DMS79 (cell line): Measurements from ENCODE around the gene DRICH1.
"Not testable (repeated sequence)": the region's sequence is repeated elsewhere in the genome, so short reads cannot be mapped to it uniquely, and the experiment has no call there.

Experiments
- DNase-seq: peaks from one replicate; lab custom pipeline; 2025; lab: John Stamatoyannopoulos, UW

The DRICH1 gene

GRCh38 chr22:23649071-23649501 lies 17.0 kb upstream of the DRICH1 start:
- no peak for DNase-seq

GRCh38 chr22:23646526-23646925 lies 14.4 kb upstream of the DRICH1 start:
- DNase-seq = not testable (repeated sequence)

GRCh38 chr22:23640206-23640605 lies 8.1 kb upstream of the DRICH1 start:
- not testable (repeated sequence) for DNase-seq

- no peak for DNase-seq
Measured at GRCh38 chr22:23639661-23640060, 7.5 kb upstream of the DRICH1 start.

- no peak for DNase-seq
Measured at GRCh38 chr22:23638611-23639010, 6.5 kb upstream of the DRICH1 start.

GRCh38 chr22:23635291-23635690 lies 3.2 kb upstream of the DRICH1 start:
- not testable (repeated sequence) for DNase-seq

- DNase-seq = not testable (repeated sequence)
Measured at GRCh38 chr22:23628056-23628743, 3.9 kb downstream of the DRICH1 start.

GRCh38 chr22:23627401-23628055 lies 4.6 kb downstream of the DRICH1 start:
- DNase-seq = not testable (repeated sequence)

- no peak for DNase-seq
Measured at GRCh38 chr22:23626286-23626975, 5.7 kb downstream of the DRICH1 start.

GRCh38 chr22:23622634-23623033 lies 9.5 kb downstream of the DRICH1 start:
- no peak for DNase-seq

- not testable (repeated sequence) for DNase-seq
Measured at GRCh38 chr22:23621916-23622315, 10.2 kb downstream of the DRICH1 start.

GRCh38 chr22:23621082-23621780 lies 10.9 kb downstream of the DRICH1 start:
- no peak for DNase-seq

GRCh38 chr22:23613193-23613972 lies 18.7 kb downstream of the DRICH1 start:
- no peak for DNase-seq

GRCh38 chr22:23609983-23610781 lies 21.9 kb downstream of the DRICH1 start:
- no peak for DNase-seq

GRCh38 chr22:23608583-23608982 lies 23.5 kb downstream of the DRICH1 start:
- DNase-seq = no peak

GRCh38 chr22:23606204-23607131 lies 25.7 kb downstream of the DRICH1 start:
- no peak for DNase-seq

GRCh38 chr22:23604939-23605712 lies 27.0 kb downstream of the DRICH1 start:
- DNase-seq = no peak

- no peak for DNase-seq
Measured at GRCh38 chr22:23603266-23603665, 28.9 kb downstream of the DRICH1 start.
